ENCODE measurements around the gene MRPS23. TPM values are rescaled to one million over a fixed set of nuclear protein-coding genes. Genes with fewer than 3 reads are reported as not detected.

The MRPS23 gene
- total and polyA plus RNA-seq, 2 of the 13 experiments (the other 11 are each of a cell fraction or from before 2014, with no cell fraction given), result 63.2 to 181 TPM

GRCh38 chr17:57879437-57880085, 29.7 kb upstream of the MRPS23 start (continued):
- no peak for TF ChIP-seq ZNF83 (CRISPR knock-in tag; IDR thresholded peaks at IDR 0.05; ENCODE audit: borderline replicate concordance)
- TF ChIP-seq ZNF776 (CRISPR knock-in tag; IDR thresholded peaks at IDR 0.05), result no peak
- TF ChIP-seq ZNF567 (CRISPR knock-in tag; IDR thresholded peaks at IDR 0.05; ENCODE audit: borderline replicate concordance), result no peak
- TF ChIP-seq HIVEP1 (CRISPR knock-in tag; IDR thresholded peaks at IDR 0.05), result no peak
- peak; percentile 73 for TF ChIP-seq GATAD2A (CRISPR knock-in tag; IDR thresholded peaks at IDR 0.05)
- TF ChIP-seq ZNF557 (CRISPR knock-in tag; IDR thresholded peaks at IDR 0.05), result no peak
- TF ChIP-seq, protein P1, sequence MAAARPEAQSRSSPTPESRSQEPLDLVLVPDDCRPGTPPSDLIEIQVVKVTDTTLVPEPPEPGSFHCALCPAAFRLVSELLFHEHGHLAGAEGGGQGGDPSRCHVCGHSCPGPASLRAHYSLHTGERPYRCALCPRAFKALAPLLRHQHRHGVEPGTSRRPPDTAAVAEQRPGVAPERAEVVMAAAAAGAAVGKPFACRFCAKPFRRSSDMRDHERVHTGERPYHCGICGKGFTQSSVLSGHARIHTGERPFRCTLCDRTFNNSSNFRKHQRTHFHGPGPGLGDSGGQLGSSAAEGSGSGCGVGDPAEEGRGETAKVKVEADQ (CRISPR knock-in tag; IDR thresholded peaks at IDR 0.05; ENCODE audit: borderline replicate concordance), result no peak; the same call in 1 of the 2 replicates
- no peak for TF ChIP-seq STAG1 (CRISPR knock-in tag; IDR thresholded peaks at IDR 0.05)
- TF ChIP-seq ZFP36 (IDR thresholded peaks at IDR 0.05; ENCODE audit: borderline replicate concordance, low read depth, low read length, partially characterized antibody), result no peak
- TF ChIP-seq, protein P2, sequence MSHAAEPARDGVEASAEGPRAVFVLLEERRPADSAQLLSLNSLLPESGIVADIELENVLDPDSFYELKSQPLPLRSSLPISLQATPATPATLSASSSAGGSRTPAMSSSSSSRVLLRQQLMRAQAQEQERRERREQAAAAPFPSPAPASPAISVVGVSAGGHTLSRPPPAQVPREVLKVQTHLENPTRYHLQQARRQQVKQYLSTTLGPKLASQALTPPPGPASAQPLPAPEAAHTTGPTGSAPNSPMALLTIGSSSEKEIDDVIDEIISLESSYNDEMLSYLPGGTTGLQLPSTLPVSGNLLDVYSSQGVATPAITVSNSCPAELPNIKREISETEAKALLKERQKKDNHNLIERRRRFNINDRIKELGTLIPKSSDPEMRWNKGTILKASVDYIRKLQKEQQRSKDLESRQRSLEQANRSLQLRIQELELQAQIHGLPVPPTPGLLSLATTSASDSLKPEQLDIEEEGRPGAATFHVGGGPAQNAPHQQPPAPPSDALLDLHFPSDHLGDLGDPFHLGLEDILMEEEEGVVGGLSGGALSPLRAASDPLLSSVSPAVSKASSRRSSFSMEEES (CRISPR knock-in tag; IDR thresholded peaks at IDR 0.05), result no peak
- no peak for TF ChIP-seq SRSF4 (IDR thresholded peaks at IDR 0.05; ENCODE audit: low read depth, low read length, poor library complexity, severe bottlenecking)
- TF ChIP-seq, protein P3, sequence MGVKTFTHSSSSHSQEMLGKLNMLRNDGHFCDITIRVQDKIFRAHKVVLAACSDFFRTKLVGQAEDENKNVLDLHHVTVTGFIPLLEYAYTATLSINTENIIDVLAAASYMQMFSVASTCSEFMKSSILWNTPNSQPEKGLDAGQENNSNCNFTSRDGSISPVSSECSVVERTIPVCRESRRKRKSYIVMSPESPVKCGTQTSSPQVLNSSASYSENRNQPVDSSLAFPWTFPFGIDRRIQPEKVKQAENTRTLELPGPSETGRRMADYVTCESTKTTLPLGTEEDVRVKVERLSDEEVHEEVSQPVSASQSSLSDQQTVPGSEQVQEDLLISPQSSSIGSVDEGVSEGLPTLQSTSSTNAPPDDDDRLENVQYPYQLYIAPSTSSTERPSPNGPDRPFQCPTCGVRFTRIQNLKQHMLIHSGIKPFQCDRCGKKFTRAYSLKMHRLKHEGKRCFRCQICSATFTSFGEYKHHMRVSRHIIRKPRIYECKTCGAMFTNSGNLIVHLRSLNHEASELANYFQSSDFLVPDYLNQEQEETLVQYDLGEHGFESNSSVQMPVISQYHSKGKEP (CRISPR knock-in tag; IDR thresholded peaks at IDR 0.05), result no peak
- no peak for TF ChIP-seq ZNF253 (CRISPR knock-in tag; IDR thresholded peaks at IDR 0.05; ENCODE audit: borderline replicate concordance)
- TF ChIP-seq FOXK2 (IDR thresholded peaks at IDR 0.05), result no peak
- no peak for TF ChIP-seq RFXANK (CRISPR knock-in tag; IDR thresholded peaks at IDR 0.05)
- TF ChIP-seq HOXA9 (CRISPR knock-in tag; IDR thresholded peaks at IDR 0.05; ENCODE audit: borderline replicate concordance), result 0 out of 2 replicates have a peak, but pooled peaks have one; percentile 13
- TF ChIP-seq ATAD3A (CRISPR knock-in tag; IDR thresholded peaks at IDR 0.05), result no peak
- TF ChIP-seq DR1 (CRISPR knock-in tag; IDR thresholded peaks at IDR 0.05), result no peak
- no peak for TF ChIP-seq ZNF644 (CRISPR knock-in tag; IDR thresholded peaks at IDR 0.05; ENCODE audit: low read depth)
- TF ChIP-seq REST (IDR thresholded peaks at IDR 0.05; ENCODE audit: borderline replicate concordance in 1 of 2, low read depth in 1 of 2, low read length in 2 of 2), result no peak
- no peak for TF ChIP-seq MAFF (IDR thresholded peaks at IDR 0.05; ENCODE audit: low read depth, low read length)
- no peak for TF ChIP-seq ZSCAN22 (CRISPR knock-in tag; IDR thresholded peaks at IDR 0.05)
- TF ChIP-seq, protein P4, sequence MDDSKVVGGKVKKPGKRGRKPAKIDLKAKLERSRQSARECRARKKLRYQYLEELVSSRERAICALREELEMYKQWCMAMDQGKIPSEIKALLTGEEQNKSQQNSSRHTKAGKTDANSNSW (CRISPR knock-in tag; IDR thresholded peaks at IDR 0.05; ENCODE audit: borderline replicate concordance), result no peak
- TF ChIP-seq ZNF547 (CRISPR knock-in tag; IDR thresholded peaks at IDR 0.05), result no peak

Data from HepG2 (cell line).